Adipocyte (in vitro differentiated cells): ENCODE results near the gene WFIKKN1.
"Not testable (repeated sequence)": the region's sequence is repeated elsewhere in the genome, so short reads cannot be mapped to it uniquely, and the experiment has no call there.

Experiments
- DNase-seq: peaks from one replicate; pipeline ENCODE4 v3.0.0-alpha.2; 2015; ENCODE audit warnings: low read depth
- H3K27me3 ChIP-seq: replicated peaks from 2 replicates; pipeline ENCODE4 v1.7.0; 2013; ENCODE audit warnings: mild to moderate bottlenecking, low read length, moderate library complexity; ENCODE audit not compliant: control insufficient read depth, insufficient read depth
- H3K36me3 ChIP-seq: 2 replicates; pipeline ENCODE4 v1.7.0; 2013; ENCODE audit warnings: low read length, mild to moderate bottlenecking, moderate library complexity; ENCODE audit not compliant: control insufficient read depth, insufficient read depth, severe bottlenecking
- H3K4me1 ChIP-seq: 2 replicates; pipeline ENCODE4 v1.7.0; 2013; ENCODE audit warnings: mild to moderate bottlenecking, low read length, moderate library complexity; ENCODE audit not compliant: control insufficient read depth, insufficient read depth
- H3K4me3 ChIP-seq: 2 replicates; pipeline ENCODE4 v1.7.0; 2013; ENCODE audit warnings: mild to moderate bottlenecking, low read length, moderate library complexity
- H3K9ac ChIP-seq: 2 replicates; pipeline ENCODE4 v1.7.0; 2013; ENCODE audit warnings: mild to moderate bottlenecking, low read length, moderate library complexity
- H3K9me3 ChIP-seq: 2 replicates; pipeline ENCODE4 v1.7.0; 2013; ENCODE audit warnings: mild to moderate bottlenecking, low read length, moderate library complexity; ENCODE audit not compliant: control insufficient read depth

The WFIKKN1 gene

DNA sequence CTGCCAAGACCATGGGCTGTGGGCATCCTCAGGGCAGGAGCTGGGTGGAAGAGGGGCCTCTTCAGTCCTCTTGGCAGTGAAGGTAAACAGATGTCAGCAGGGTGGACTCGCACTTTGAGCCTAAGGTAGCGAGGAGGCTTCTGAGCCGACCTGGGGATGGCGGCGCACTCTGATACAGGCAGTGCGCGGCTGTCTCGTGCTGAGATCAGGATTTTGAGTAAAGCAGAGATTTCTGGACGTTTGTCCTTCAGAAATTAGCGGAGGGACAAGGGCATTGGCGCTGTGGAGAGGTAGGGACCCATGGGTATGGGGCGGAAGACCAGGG lies 34.1 kb upstream of the WFIKKN1 start:
- H3K36me3 ChIP-seq = peaks cover 16% of the 10 kb centered on the region
- no peak for DNase-seq
- H3K9me3 ChIP-seq = no peaks in the 10 kb centered on the region
- H3K9ac ChIP-seq = no peak overlapping the region
- H3K4me1 ChIP-seq = peaks cover 18% of the 10 kb centered on the region
- H3K27me3 ChIP-seq = no peaks in the 10 kb centered on the region
- H3K4me3 ChIP-seq = no peak overlapping the region

DNA sequence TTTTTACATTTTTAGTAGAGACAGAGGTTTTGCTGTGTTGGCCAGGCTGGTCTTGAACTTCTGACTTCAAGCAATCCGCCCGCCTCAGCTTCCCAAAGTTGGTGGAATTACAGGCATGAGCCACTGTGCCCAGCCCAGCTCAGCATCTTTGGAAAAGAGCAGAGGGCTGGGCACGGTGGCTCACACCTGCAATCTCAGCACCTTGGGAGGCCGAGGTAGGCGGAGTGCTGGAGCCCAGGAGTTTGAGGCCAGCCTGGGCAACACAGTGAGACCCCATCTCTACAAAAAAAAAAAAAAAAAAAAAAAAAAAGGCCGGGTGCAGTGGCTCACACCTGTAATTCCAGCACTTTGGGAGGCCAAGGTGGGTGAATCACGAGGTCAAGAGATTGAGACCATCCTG lies 33.1 kb upstream of the WFIKKN1 start:
- not testable (repeated sequence) for H3K27me3 ChIP-seq, DNase-seq, H3K9ac ChIP-seq, H3K4me1 ChIP-seq, H3K4me3 ChIP-seq, H3K9me3 ChIP-seq
- peaks cover 16% of the 10 kb centered on the region for H3K36me3 ChIP-seq

DNA sequence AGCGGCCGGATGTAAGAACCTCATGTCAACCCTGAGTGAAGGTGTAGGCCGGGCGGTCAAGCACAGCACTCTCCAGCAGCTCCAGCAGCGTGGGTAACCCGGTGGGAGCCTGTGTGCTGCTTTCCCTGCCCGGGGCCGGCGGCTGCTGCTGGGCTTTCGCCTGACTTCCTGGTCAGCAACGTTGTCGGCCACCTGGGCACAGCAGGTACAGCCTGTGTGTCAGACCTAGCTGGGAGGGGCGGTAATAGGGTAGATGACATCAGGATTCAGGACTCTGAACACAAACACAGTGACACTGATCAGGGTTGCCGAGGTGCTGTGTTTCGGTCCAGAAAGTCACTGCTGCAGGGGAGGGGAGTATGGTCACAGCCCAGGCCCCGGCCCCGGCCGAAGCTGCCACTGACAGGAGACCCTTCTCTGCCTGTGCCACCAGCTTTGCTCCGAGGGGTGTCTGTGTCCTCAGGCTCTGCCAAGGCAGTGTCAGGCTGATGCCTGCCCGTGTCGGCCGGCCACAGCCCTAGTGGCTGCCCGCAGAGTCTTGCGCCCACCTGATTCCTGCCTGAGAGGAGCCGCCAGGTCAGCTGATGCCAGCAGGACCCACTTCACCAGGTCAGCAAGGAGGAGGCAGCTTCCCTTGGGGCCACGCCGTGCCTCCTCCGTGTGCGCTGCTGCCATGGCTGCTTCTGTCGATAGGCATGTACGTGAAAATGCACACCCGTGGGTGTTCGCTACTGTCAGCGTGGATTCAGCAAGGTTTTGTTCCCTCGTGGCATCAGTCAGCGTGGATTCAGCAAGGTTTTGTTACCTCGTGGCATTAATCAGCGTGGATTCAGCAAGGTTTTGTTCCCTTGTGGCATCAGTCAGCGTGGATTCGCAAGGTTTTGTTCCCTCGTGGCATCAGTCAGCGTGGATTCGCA lies 31.7 kb upstream of the WFIKKN1 start:
- peaks cover 12% of the 10 kb centered on the region for H3K36me3 ChIP-seq
- DNase-seq = no peak
- no peaks in the 10 kb centered on the region for H3K27me3 ChIP-seq
- no peak overlapping the region for H3K4me3 ChIP-seq
- no peak overlapping the region for H3K9ac ChIP-seq
- H3K9me3 ChIP-seq = no peaks in the 10 kb centered on the region
- no peaks in the 10 kb centered on the region for H3K4me1 ChIP-seq

DNA sequence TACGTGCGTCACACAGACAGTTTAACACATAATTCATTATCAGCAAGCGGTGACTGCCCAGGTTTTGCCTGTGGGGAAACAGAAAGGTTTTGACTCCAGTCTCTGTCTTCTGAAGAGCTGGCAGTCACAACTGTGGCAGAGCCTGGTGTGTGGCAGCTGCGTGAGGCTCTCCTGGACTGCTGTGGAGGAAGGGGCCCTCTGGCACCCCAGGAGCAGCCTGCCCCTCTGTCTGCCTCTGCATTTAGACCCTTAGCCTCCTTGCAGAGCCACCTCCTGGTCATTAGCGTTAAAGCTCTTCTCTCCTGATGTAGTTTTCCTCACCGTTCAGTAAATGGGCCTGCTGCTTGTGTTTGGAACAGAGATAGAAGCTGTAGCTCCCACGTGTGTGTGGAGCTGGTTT lies 30.0 kb upstream of the WFIKKN1 start:
- peak; percentile 16 for DNase-seq
- Histone ChIP-seq H3K4me1 (no peaks in the 10 kb centered on the region), H3K36me3 (peaks cover 12% of the 10 kb centered on the region), H3K9ac (no peak overlapping the region), H3K27me3 (no peaks in the 10 kb centered on the region), H3K4me3 (no peak overlapping the region), H3K9me3 (no peaks in the 10 kb centered on the region)

DNA sequence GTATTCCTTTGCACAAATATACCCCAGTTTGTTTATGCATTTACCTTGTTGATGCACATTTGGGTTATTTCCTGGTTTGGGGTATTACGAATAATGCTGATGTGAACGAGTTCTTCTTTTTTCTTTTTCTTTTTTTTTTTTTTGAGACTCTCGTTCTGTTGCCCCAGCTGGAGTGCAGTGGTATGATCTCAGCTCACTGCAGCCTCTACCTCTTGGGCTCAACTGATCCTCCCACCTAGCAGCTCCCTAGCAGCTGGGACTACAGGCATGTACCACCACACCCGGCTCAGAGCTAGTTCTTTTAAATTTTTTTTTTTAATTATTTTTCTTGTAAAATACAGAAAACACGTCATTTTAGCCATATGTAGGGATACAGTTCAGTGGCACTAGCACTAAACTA lies 26.9 kb upstream of the WFIKKN1 start:
- Histone ChIP-seq H3K9me3 (no peaks in the 10 kb centered on the region), H3K4me1 (no peaks in the 10 kb centered on the region), H3K36me3 (peaks cover 6% of the 10 kb centered on the region), H3K27me3 (no peaks in the 10 kb centered on the region), H3K9ac (no peak overlapping the region), H3K4me3 (no peak overlapping the region)
- DNase-seq = no peak

DNA sequence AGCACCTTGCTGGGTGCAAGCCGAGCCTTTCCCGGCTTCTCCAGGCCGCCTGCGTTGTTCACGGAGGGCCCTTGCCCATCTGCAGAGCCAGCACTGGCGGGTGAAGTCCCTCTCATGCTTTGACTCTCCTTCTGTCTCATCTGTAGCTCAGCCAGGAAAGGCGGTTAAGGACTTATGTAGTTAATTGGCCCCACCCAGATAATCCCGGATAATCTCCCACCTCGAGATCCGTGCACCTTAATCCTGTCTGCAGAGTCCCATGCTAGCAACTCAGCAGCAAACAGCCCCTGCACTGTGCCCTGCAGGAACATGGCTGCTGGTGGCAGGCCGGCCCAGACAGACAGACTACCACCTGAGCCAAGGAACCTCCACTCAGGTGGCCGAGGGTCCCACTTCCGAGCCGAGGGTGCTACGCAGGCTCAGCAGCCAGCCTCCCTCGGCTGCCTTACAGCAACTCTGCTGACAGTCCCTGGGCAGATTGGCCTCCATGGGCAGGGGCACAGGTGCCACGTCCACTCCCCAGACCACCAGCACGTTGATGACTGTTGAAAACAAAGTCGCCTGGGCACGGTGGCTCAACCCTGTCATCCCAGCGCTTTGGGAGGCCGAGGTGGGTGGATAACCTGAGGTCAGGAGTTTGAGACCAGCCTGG lies 24.0 kb upstream of the WFIKKN1 start:
- Histone ChIP-seq H3K9me3 (no peaks in the 10 kb centered on the region), H3K36me3 (no peaks in the 10 kb centered on the region), H3K27me3 (no peaks in the 10 kb centered on the region), H3K4me3 (no peak overlapping the region), H3K4me1 (no peaks in the 10 kb centered on the region), H3K9ac (no peak overlapping the region)
- DNase-seq = no peak

DNA sequence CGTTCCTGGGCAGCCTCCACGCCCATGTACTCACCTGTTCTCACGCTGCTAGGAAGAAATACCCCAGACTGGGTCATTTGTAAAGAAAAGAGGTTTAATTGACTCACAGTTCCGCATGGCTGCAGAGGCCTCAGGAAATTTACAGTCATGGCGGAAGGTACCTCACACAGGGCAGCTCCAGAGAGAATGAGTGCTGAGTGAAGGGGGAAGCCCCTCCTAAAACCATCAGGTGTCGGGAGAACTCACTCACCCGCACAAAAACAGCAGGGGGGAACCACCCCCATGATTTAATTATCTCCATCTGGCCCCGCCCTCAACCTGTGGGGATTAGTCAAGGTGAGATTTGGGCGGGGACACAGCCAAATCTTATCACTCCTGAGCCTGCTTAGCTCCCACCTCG lies 22.8 kb upstream of the WFIKKN1 start:
- Histone ChIP-seq H3K27me3 (no peaks in the 10 kb centered on the region), H3K4me3 (no peak overlapping the region), H3K4me1 (no peaks in the 10 kb centered on the region), H3K9me3 (no peaks in the 10 kb centered on the region), H3K9ac (no peak overlapping the region), H3K36me3 (no peaks in the 10 kb centered on the region)
- DNase-seq = no peak

DNA sequence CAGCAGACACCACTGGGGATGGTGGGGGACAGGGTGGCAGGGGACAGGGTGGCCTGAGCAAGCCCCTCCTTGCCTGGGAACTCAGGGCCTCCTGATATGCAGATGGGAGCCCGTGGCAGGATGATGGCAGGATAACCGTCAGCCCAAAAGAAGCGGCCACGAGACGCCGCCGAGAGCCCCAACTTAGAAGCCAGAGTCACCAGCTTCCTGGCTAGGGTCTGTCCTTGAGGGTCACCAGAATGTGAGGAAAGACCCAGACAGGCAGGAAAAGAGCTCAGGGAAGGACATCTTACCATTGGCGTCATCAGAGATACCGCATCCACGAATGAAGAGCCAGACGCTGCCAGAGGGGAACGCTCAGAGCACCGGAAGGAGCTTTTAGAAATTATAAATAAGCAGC lies 21.5 kb upstream of the WFIKKN1 start:
- H3K9me3 ChIP-seq = no peaks in the 10 kb centered on the region
- H3K9ac ChIP-seq = no peak overlapping the region
- H3K4me1 ChIP-seq = no peaks in the 10 kb centered on the region
- no peak overlapping the region for H3K4me3 ChIP-seq
- H3K27me3 ChIP-seq = no peaks in the 10 kb centered on the region
- DNase-seq = no peak
- no peaks in the 10 kb centered on the region for H3K36me3 ChIP-seq

DNA sequence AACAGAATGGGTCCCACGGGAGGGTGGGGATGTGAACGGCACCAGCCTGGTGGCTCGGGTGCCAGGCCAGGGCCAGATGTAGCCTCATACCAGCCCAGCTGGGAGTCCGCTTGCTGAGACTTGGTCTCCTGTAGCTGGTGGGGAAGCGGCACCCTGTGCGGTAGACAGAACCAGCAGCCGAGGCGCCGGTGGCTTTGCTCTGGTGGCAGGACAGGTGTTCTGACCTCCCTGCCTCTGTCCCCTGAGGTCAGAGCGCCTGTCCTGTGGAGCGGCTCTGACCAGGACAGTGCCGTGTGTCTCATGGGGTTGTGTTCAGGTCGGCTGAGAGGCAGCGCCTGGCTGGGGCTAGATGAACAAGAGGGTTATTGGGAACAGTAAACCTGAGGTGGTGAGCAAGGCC lies 20.8 kb upstream of the WFIKKN1 start:
- no peaks in the 10 kb centered on the region for H3K36me3 ChIP-seq
- no peaks in the 10 kb centered on the region for H3K9me3 ChIP-seq
- no peaks in the 10 kb centered on the region for H3K27me3 ChIP-seq
- H3K4me1 ChIP-seq = no peaks in the 10 kb centered on the region
- no peak overlapping the region for H3K4me3 ChIP-seq
- DNase-seq = no peak
- H3K9ac ChIP-seq = no peak overlapping the region

DNA sequence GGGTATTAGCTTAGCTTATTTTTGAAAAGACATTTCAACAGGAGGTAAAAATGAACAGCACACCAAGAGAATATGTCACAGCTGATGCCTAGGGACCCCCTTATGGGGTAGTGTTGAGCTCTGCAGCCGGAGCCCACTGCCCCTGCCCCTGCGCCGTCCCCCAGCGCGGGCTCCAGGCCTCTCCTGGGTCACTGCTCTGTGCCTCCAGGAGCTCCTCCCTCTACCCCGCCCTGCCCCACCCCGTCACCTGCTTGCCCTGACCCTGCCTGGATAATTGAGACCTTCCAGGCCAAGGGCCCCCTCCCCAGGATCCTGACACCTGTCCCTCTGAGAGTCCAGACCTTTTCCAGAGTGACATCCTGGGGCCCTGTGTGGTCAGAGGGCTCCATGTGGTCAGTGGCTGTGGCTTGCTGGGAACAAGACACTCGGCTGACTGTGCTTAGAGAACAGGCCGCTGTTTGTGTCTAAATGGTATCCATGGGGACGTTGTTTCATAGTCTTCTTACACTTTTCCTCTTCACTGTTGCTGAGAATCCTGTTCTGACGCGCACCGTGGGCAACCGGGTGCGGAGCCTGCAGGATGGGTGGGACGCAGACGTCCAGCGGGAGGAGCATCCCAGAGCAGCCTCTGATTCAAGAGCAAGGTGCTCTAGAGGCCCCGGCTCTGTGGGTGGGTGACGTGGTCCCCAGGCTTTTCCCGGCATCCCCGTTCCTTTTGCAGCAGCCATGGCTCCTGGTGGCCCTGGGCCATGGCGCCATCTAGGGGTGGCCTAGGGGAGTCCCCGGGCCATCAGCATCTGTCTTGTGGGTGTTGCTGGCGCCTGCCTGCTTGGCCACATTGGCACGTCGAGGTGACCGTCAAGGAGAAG lies 20.0 kb upstream of the WFIKKN1 start:
- Histone ChIP-seq H3K36me3 (no peaks in the 10 kb centered on the region), H3K4me3 (no peak overlapping the region), H3K9me3 (no peaks in the 10 kb centered on the region), H3K9ac (no peak overlapping the region), H3K4me1 (no peaks in the 10 kb centered on the region), H3K27me3 (no peaks in the 10 kb centered on the region)
- peak; percentile 50 for DNase-seq

DNA sequence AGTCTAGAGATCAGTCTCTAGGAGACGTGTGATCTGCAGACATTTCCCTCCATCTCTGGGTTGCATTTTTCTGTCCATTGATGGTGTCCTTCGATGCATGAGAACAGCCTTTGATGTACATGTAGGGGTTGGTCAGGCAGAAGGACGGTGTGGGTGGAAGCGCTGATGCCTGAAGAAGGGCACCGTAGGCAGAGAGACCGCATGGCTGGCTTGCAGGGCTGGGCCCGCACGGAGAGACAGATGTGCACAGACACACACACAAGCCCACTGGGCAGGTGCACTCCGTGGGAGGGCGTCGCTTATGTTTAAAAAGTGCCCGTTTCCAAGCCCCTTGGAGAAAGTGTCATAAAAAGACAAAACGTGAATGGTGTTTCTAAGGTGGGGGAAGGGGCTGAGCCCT lies 15.7 kb upstream of the WFIKKN1 start:
- H3K4me3 ChIP-seq = no peak overlapping the region
- DNase-seq = no peak
- no peaks in the 10 kb centered on the region for H3K27me3 ChIP-seq
- no peaks in the 10 kb centered on the region for H3K9me3 ChIP-seq
- no peak overlapping the region for H3K9ac ChIP-seq
- H3K4me1 ChIP-seq = no peaks in the 10 kb centered on the region
- H3K36me3 ChIP-seq = no peaks in the 10 kb centered on the region
